ENCODE measurements around the gene DLG1. TPM values are rescaled to one million over a fixed set of nuclear protein-coding genes. Genes with fewer than 3 reads are reported as not detected.

The DLG1 gene
- total RNA-seq, 1 experiment from 2014 or later = 28.9 TPM

GRCh38 chr3:196996454-196997265, 301.8 kb downstream of the DLG1 start:
- DNase-seq (ENCODE audit: low read depth, low spot score) = no peak
- in situ Hi-C loops (cut with HindIII; ENCODE audit: low pct_unique_long_range_greater_than_20kb, low sequenced_read_pairs) = no loop called here

GRCh38 chr3:196995646-196996355, 302.6 kb downstream of the DLG1 start:
- no peak for DNase-seq (ENCODE audit: low read depth, low spot score)
- in situ Hi-C loops (cut with HindIII; ENCODE audit: low pct_unique_long_range_greater_than_20kb, low sequenced_read_pairs) = no loop called here

- in situ Hi-C loops (cut with HindIII; ENCODE audit: low pct_unique_long_range_greater_than_20kb, low sequenced_read_pairs) = no loop called here
- DNase-seq (ENCODE audit: low read depth, low spot score) = no peak
Measured at GRCh38 chr3:196995027-196995426, 303.4 kb downstream of the DLG1 start.

- DNase-seq (ENCODE audit: low read depth, low spot score) = no peak
- in situ Hi-C loops (cut with HindIII; ENCODE audit: low pct_unique_long_range_greater_than_20kb, low sequenced_read_pairs) = no loop called here
Measured at GRCh38 chr3:196994056-196994455, 304.4 kb downstream of the DLG1 start.

Small RNAs within 50 kb of the gene (small RNA-seq; reads per million reads assigned to genes)
- 0 to 0.05 reads per million in 2 experiments for gene MIR4797

Measured in SK-MEL-5 (cell line).